HG02938 (cell line): ENCODE measurements around the gene TMEM185A.
"Not testable (repeated sequence)": the region's sequence is repeated elsewhere in the genome, so short reads cannot be mapped to it uniquely, and the experiment has no call there.

Source experiments
- ATAC-seq: cut with Tn5 transposase; IDR thresholded peaks from one replicate; pipeline ENCODE4 v1.9.1; 2021; ENCODE audit warnings: mild to moderate bottlenecking, moderate library complexity; ENCODE audit not compliant: unreplicated experiment

Gene TMEM185A

DNA sequence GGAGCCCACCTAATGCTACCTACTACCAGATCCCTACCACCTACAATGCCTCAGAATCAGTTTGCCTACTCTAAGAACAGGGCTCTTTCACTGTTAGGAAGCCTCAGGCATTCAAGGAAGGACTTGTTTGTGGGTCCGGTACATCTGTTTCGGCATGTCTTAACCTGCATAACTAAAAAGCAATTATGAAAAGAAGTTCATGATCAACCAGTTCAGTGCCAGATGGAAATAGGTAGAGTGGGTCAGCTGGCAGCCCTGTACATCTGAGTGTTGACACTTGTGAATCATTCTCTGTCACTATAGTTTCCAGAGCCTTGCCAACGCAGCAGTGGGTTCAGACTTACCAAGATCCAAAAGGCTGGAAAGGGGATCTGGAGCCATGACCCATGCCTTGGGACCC, 3.3 kb downstream of the TMEM185A start:
- no peak for ATAC-seq

DNA sequence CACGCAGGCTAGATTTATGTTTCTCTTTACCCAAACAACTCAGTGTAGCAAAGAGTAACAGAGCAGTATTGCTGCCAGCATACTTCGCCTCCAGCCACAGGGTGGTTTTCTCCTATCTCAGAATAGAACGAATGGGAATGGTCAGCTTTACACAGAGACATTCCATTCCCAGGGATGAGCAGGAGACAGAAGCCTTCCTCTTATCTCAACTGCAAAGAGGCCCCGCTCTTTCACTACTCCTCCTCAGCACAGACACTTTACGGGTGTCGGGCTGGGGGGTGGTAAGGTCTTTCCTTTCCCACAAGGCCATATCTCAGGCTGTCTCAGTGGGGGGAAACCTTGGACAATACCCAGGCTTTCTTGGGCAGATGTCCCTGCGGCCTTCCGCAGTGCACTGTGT, 4.8 kb downstream of the TMEM185A start:
- not testable (repeated sequence) for ATAC-seq

- ATAC-seq, result not testable (repeated sequence)
Observed at GRCh38 chrX:149619662-149620061, 11.9 kb downstream of the TMEM185A start.

- no peak for ATAC-seq
Observed at GRCh38 chrX:149618871-149619270, 12.7 kb downstream of the TMEM185A start.

- no peak for ATAC-seq
Observed at GRCh38 chrX:149611623-149612175, 19.9 kb downstream of the TMEM185A start.

GRCh38 chrX:149610511-149610910, 21.1 kb downstream of the TMEM185A start:
- no peak for ATAC-seq

DNA sequence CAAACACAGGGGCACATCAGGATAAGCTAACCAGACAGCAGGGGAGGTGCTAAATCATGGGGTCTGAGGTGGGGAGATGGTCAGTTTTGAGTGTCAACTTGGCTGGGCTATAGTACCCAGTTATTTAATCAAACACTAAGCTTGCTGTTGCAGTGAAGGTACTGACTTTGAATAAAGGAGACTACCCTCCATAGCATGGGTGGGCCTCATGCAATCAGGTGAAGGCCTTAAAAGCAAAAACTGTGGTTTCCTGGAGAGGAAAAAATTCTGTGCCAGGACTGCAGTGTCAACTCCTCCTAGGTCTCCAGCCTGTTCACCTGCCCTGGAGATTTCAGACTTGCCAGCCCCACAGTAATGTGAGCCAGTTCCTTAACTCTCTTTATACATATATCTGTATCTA, 23.9 kb downstream of the TMEM185A start:
- ATAC-seq, result no peak

- not testable (repeated sequence) for ATAC-seq
Observed at GRCh38 chrX:149605248-149605885, 26.2 kb downstream of the TMEM185A start.

- ATAC-seq, result not testable (repeated sequence)
Observed at GRCh38 chrX:149598603-149599002, 33.0 kb downstream of the TMEM185A start.

- not testable (repeated sequence) for ATAC-seq
Observed at GRCh38 chrX:149595943-149596342, 35.6 kb downstream of the TMEM185A start.

GRCh38 chrX:149595214-149595613, 36.4 kb downstream of the TMEM185A start, which contains the start of gene HSFX2:
Gene HSFX2 (minus strand): TSS chrX:149595314. CDS start chrX:149594700, 614 bp downstream.
- not testable (repeated sequence) for ATAC-seq

GRCh38 chrX:149590993-149591392, 40.6 kb downstream of the TMEM185A start:
- ATAC-seq, result not testable (repeated sequence)

DNA sequence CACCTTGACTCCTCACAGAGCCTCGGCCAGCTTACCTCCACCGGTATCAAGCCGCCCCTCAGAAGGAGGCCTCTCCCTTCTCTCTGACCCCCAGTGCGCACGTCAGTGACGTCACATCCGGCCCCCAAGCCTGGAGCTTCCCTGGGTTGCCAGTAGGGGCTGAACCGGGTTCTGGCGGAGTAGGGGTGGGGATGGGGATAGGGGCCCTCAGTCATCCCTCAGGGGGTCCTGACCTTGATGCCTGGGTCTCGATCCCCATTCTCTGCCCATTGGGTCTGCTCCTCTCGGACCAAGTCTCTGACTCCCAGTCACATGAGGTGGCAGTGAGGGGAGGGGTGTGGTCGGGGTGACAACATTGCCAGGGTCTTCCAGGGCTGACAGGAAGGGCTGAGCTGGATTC, 44.2 kb downstream of the TMEM185A start, which contains the start of gene MAGEA9B:
Gene MAGEA9B, minus strand, starts transcription at position 101 of the 400 bp plus-strand sequence. CDS start 4,280 bp downstream, outside the sequence.
- ATAC-seq, result not testable (repeated sequence)

- not testable (repeated sequence) for ATAC-seq
Observed at GRCh38 chrX:149585631-149586030, 46.0 kb downstream of the TMEM185A start.

- peak; percentile 100 for ATAC-seq
Observed at GRCh38 chrX:149573456-149573855, 58.1 kb downstream of the TMEM185A start.

- no peak for ATAC-seq
Observed at GRCh38 chrX:149572743-149573142, 58.8 kb downstream of the TMEM185A start.

GRCh38 chrX:149571770-149572169, 59.8 kb downstream of the TMEM185A start:
- no peak for ATAC-seq

DNA sequence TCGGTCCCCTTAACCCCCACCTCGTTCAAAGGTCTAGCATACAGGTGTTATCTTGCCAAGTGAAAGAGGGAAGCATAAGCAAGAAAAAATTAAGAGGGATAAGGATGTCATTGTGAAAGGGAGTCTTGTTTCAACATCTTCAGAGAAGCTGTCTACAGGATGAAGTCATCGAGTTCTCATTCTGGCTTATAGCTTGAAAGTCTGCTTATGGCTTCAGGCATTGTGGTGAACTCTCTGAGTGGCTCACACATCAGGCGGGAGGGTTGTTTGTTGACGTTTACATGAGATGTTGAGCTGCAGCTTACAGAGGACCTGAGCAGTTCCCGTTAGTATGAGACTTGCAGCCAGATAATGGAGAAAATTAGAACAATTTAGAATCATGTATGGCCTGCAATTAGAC, 60.9 kb downstream of the TMEM185A start:
- ATAC-seq, result no peak

- ATAC-seq, result no peak
Observed at GRCh38 chrX:149569770-149570169, 61.8 kb downstream of the TMEM185A start.

GRCh38 chrX:149568701-149569296, 62.8 kb downstream of the TMEM185A start:
- ATAC-seq, result no peak

GRCh38 chrX:149567621-149568417, 63.8 kb downstream of the TMEM185A start:
- no peak for ATAC-seq
